ENCODE results near the gene TLR10.

TLR10 gene

DNA sequence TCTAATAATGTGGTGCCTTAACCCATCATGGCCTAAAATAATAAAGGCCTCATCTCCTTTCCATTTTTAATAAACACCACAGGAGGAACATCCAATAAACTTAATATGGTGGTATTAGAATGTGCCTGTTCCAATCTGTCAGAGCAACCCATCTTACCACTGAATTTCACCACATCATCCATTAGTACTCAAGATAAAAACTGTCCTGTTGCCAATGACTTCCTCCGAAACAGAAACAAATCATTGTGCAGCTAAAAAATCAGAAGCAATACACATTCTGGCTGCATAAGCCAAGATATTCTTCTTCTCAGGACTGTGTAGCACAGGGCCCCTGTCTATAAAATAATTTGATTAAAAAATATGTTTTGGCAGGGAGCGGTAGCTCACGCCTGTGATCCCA lies 18.5 kb downstream of the TLR10 start:
- no peak for DNase-seq (ENCODE audit: low spot score)

DNA sequence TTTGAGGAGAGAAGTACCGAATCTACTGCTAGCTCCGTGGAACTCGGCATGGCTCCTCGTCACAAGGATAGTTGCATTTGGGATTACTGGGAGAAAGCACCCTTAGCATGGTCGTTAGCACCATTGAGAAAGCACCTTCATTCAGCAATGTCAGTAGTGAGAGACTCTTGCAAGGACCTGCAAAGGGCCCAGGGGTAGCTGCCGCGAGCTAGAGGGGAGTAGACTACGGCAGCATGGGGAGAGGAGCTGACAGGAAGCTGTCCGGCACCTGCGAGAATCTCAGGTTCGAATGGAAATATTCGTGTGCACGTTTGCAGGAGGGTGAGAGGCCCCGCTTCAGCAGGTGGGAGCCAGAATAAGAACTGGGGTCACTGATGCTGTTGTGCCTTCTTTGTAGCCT lies 20.2 kb downstream of the TLR10 start:
- no peak for DNase-seq (ENCODE audit: low spot score)

GRCh38 chr4:38759790-38760122 lies 23.0 kb downstream of the TLR10 start:
- DNase-seq (ENCODE audit: low spot score), result no peak

DNA sequence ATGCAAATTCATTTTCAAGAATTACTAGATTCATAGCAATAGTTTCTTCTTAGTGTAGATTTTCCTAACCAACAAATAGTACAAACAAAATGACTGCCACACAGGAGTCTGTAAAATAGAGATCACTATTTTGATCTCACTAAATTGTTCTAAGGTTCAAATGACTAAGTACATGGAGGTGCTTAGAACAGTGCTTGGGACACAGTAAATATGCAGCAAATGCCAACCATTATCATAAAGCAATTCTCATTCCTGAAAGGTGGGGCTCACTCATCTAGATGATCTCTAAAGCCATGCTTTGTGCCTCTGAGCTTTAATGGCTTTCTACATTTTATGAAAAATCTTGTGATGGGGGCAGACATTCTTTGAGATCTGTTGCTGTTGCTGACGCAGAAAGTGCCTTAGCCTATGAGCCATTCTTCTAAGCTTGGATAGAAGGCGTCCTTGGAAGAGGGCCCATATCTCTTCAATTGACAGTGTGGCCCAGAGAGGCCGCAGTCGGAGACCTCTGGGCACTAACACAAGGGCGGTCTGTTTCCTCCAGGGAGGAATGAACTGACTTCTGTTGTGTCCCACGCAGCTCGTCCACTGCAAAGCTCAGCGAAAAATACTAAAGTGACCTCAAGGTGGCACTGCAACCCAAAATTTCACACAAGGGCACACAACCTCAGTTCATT lies 23.5 kb downstream of the TLR10 start:
- DNase-seq (ENCODE audit: low spot score), result peak; percentile 49

GRCh38 chr4:38757945-38758600 lies 24.7 kb downstream of the TLR10 start:
- DNase-seq (ENCODE audit: low spot score), result no peak

- DNase-seq (ENCODE audit: low spot score), result no peak
These were observed 29.6 kb downstream of the TLR10 start for GRCh38 chr4:38752941-38753806.

DNA sequence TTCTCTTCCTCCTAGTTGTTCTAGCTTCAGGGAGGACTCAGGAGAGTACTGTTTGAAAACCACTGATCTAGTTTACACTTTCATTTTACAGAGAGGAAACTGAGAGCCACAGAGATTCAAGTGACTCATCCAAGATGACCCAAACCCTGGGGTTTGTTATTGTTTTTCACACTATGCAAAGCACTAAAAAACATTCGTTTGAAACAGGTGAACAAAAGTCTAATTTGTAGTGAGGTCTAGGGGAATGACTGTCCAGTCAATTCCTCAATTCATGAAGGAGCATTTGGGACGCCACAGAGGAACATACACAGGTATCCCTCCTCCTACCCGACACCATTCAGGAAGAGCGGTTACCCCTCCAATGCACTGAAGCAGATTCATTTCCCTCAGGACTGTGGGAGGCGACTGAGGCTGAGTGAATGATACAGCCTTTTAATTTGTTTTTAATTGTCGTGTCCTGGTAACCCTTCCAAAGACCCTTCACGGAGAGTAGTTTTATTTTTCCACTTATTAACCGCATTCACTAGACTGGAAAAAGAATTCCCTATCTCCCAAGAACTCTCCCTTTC lies 30.3 kb downstream of the TLR10 start:
- no peak for DNase-seq (ENCODE audit: low spot score)

DNA sequence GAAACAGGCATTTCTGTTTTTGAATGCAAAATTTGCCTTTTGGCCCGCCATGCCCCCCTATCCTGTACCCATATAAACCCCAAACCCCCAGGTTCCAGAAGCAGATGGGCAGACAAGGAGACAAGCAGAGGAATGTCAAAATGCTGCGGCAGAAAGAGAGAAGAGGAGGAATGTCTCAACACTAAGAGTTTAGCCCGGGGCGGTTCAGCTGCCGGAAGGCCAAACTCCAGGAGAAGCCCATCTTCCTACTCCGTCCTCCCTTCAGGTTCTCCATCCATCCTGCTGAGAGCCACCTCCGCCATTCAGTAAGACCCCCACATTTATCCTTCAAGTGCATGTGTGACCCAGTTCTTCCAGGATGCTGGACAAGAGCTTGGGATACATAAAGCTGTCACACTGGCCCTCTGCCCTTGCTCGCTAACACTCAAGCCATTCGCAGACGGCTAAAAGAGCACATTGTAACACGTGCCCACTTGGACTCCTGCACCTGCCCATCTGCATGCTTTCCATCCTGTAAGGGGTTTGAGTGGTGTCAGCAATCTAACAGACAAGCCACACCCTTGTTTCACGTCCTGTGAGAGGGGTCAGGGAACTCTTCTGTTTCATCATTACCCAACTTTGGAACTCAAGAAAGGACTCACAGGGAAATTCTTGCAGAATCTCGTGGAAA lies 31.3 kb downstream of the TLR10 start:
- DNase-seq (ENCODE audit: low spot score), result no peak

GRCh38 chr4:38749336-38749735 lies 33.5 kb downstream of the TLR10 start:
- DNase-seq (ENCODE audit: low spot score), result no peak

GRCh38 chr4:38747629-38748028 lies 35.2 kb downstream of the TLR10 start:
- DNase-seq (ENCODE audit: low spot score), result no peak

DNA sequence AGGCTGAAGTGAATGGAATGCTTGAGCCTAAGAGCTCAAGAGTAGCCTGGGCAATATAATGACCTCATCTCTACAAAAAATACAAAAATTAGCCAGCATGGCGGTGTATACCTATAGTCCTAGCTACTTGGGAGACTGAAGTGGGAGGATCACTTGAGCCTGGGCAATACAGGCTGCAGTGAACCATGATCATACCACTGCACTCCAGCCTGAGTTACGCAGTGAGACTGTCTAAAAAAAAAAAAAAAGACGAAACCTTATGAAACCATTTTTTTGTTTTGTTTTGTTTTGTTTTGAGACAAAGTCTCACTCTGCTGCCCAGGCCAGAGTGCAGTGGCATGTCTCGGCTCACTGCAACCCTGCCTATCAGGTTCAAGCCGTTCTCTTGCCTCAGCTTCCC lies 36.9 kb downstream of the TLR10 start:
- DNase-seq (ENCODE audit: low spot score), result no peak

DNA sequence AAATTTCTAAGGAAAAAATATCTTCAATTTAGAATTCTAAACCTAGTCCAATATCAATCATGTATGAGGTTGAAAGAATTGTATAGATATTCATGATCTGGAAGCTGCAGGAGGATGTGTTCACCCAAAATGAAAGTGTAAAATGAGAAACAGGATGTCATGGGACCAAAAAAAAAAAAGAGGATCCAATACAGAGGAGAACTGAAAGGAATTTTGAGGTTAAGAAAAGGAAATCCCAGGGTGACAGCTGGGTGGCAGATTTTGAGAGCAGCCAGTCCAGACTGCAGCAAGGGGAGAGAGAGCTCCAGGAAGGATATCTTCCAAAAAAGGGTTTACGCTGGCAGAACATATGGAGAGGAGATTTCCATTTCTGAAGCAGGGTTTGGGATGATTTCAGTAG lies 38.9 kb downstream of the TLR10 start:
- no peak for DNase-seq (ENCODE audit: low spot score)

GRCh38 chr4:38740303-38740702 lies 42.5 kb downstream of the TLR10 start:
- DNase-seq (ENCODE audit: low spot score), result no peak

- DNase-seq (ENCODE audit: low spot score), result no peak
These were observed 43.6 kb downstream of the TLR10 start for GRCh38 chr4:38738940-38739803.

DNA sequence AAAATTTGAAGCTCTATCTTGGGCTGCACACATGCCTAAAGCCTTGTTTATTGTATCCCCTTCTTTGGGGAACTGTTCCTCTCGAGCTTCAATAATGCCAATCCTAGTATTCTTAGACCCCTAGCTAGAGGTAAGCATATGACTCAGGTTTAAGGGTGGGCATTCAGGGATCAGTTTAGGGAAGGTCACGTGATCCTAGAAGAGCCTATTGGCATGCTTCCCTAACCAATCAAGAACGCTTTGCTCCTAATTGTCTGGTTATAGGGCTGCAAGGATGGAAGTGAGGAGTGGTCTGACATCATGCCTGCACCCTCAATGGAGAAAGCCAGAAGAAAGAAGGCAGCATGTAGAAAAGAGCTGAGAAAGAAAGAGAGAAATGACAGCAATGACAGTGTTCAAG lies 46.9 kb downstream of the TLR10 start:
- DNase-seq (ENCODE audit: low spot score), result no peak

- no peak for DNase-seq (ENCODE audit: low spot score)
These were observed 47.9 kb downstream of the TLR10 start for GRCh38 chr4:38734911-38735310.

DNA sequence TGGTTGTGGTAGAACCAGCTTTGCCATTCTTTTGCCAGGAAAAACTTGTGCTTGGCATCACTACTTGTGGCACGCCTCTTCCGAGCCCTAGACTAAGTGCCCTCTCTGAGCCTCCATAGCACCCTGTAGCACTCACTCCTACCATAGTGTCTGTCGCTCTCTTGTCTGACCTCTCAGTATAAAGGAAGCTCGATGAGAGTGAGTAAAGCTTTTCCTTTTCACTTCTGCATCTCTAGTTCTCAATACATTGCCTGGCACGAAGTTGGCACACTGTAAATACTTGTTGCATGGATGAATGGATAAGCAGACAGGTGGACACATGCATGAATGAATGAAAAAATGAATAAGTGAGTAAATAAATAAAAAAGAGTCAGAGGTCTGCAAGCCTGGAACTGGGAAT lies 48.3 kb downstream of the TLR10 start:
- no peak for DNase-seq (ENCODE audit: low spot score)

DNA sequence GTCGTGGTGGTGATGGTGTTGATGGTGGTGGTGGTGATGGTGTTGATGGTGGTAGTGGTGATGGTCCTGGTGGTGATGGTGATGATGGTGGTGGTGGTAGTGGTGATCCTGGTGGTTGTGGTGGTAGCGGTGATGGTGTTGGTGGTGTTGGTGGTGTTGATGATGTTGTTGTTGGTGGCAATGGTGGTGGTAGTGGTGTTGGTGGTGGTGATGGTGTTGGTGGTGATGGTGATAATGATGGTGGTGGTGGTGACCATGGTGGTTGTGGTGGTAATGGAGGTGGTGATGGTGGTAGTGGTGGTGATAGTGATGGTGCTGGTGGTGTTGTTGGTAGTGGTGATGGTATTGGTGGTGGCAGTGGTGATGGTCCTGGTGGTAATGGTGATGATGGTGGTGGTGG lies 49.1 kb downstream of the TLR10 start:
- no peak for DNase-seq (ENCODE audit: low spot score)

DNA sequence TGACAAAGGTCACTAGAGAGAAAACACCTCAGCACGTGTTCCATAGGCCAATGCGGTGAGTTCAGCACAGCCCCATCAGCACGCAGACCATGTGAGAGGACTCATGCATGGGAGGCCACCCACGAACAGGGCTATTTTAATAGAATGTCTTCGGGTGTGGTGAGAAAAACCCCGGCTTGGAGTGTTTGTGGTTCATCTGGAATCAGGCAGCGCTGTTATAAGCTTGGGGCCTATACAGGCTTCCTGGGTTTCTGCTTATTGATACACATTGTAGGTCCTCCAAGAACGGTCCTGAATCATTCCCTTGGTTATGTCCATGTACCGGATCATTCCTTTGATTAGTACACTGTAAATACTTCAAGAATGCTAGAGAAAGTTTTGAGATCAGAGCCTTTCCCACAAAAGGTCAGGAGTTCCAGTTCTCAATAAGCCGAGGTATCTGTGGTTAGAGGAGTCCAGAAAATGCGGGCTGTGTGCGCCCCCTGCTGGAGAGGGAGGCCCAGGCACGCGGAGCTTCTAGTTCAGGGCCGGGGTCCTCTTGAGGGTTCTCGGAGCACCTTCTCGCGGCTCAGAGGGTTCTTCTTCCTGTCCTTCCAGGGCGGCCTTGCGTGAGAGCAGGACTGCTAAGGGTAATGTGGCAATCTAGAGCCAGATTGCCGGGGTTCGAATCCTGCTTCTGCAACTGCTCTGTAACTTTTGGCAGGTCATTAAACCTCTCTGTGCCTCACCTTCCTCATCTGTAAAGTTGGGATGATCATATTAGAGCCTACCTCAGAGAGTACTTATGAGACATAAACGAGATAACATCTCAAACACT lies 51.8 kb downstream of the TLR10 start:
- DNase-seq (ENCODE audit: low spot score), result peak; percentile 44

- DNase-seq (ENCODE audit: low spot score), result no peak
These were observed 52.3 kb downstream of the TLR10 start for GRCh38 chr4:38730493-38730829.
